HL-60/S4 treated with phorbol 12-myristate 13-acetate at 8.2 ng/mL for 4 days and 3 days (cell line): ENCODE results near the gene ARHGAP23.

ENCODE experiments used
- in situ Hi-C: fragments of 300-500 bp; cut with MboI; formaldehyde crosslinking; loops from 2 replicates; pipeline ENCODE4 v1.15.0; 2022; ENCODE audit warnings: low sequenced_read_pairs

The ARHGAP23 gene

DNA sequence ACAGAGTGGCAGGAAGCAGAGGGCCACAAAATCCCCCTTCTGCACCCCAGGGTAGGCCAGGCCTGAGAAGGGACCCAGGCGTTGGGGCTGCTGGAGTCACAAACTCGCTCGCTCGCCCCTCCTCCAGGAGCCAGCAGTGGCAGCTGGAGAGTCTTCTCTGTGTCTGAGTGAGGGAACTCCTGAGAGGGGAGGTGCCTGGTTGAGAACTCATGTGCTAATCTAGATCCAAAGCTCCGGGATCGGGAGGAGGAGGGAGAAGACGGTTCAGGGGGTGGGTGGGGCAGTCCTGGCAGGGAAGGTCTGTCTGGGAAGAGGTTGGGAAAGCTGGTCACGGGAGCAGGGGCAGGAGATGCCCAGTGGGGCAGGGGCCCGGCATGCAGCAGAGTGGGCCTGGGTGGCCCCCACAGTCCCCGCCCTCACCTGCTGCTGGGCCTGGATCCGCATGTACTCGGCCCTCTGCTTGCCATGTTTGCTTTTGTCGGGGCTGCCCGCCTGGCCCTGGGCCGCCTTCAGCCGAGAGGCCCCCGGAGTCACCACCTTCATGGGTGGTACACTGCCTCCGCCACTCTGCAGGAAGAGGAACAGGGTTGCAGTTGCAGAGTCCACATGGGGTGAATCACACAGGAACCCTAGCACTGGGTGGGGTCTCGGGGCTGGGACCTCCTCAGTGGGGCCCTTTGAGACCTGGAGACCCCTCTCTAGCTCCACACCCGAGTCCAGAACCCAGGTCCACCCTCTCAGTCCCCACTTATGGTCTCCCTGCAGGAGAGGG lies 115.3 kb downstream of the ARHGAP23 start:
- in situ Hi-C loops, result no loop called here

DNA sequence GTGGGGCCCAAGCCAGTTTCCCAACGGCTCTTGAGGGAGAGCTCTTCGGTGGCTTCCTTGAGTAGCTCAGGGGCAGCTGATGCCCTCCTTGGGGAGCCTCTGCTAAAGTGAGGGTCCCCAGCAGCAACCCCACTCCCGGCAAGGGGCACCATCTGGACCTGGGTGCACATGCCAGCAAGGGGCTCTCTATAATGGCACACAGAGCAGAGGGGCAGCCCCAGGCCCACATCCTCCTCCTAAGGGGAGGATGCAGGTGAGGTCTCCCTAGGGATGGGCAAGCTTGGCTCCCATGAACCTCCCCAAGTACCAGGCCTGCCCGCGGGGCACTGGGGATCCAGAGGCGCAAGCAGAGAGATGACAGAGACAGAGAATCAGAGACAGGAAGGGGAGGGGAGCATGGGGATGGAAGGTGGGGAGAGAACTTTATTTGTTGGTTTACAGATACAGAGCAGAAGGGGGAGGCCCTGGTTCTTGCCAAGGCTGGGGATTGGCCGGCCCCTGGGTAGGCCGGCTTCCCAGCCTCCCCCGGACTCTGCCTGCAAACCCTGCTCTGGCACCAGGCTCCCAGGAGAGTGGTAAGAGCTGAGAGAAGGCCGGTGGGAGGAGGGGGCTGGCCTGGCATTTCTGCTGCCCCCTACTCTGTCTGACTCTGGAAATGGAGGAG lies 116.0 kb downstream of the ARHGAP23 start:
- in situ Hi-C loops, result no loop called here

DNA sequence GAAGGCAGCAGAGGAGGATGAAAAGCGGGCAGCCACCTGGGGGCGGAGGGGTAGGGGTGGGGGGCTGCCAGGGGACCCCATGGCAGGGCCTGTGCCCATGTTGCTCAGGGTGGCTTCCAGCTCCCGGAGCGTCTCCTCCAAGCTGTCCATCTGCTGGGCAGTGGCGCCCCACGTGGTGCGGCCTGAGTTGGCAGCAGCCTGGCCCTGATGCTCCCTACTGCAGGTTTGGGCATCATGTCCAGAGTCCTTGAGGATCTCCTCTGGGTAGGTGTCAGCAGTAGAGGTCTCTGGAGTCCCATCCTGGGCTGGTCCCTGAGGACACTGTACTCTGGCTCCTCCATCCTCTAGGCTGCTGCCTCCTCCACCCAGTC lies 116.6 kb downstream of the ARHGAP23 start:
- in situ Hi-C loops, result no loop called here

DNA sequence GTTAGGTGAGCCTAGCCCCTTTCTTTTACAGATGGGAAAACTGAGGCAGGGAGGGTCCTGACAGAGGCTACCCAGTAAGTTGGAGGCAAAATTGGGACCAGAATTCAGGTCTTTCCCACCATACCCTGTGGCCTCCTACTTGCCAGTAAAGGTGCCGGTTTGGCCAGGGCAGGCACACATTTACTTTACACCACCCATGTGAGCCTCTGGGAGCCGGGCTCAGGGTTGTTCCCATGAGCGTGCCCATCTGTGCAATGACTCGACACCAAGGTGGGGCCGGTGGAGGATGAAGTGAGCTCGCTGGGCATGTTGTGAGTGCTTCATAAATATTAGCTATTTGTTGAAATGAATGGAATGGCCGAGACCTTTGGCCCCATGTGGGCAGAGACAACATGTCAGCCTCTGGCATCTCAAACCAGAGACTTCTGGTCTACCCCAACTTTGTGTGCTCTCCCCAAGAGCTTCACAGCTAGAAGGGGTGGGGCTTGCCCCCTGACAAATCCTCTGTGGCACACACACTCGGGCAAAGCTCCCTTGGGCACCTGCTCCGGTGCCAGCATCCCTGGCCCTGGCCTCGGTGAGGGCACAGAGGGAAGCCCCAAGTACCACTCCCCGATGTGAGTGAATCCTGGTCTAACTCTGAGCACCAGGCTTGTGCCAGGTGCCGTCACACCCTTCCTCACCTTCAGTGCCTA lies 117.4 kb downstream of the ARHGAP23 start:
- in situ Hi-C loops, result no loop called here

DNA sequence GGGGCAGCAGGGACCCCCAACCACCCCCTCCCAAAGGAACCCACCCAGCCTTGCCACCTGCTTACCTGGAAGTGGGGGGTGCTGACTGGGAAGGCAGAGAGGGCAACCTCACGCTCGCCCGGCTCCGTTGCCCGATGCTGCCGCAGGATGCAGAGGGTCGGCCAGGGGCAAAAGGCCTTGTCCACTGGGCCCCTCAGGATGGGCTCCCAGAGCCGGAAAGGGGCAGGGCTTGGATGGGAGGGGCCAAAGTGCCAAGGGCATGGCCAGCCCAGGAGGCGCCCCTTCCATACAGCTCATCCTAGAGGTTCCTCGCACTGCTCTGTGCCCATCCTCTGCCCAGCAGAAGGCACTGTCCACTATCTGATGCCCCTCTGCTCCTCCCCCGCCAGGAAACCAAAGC lies 118.1 kb downstream of the ARHGAP23 start:
- in situ Hi-C loops, result no loop called here

DNA sequence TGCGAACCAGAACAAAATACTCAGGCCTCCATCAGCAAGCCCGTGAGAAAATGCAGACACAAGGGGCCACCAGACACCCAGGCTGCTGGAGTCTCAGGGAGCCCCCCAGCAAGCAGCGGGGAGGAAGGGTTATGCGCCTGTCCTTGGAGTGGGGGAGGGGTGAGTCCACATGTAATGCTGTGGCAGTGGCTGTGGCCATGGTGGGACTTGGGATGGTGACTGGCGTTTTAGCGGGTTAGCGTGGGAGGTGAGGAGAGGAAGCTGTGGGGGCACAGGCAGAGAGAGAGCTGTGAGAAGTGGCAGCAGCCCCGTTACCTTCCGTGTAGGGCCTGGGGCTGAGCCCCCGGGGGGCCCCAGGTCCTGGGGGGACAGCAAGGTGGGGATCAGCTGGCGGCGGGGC lies 119.2 kb downstream of the ARHGAP23 start:
- in situ Hi-C loops, result no loop called here

DNA sequence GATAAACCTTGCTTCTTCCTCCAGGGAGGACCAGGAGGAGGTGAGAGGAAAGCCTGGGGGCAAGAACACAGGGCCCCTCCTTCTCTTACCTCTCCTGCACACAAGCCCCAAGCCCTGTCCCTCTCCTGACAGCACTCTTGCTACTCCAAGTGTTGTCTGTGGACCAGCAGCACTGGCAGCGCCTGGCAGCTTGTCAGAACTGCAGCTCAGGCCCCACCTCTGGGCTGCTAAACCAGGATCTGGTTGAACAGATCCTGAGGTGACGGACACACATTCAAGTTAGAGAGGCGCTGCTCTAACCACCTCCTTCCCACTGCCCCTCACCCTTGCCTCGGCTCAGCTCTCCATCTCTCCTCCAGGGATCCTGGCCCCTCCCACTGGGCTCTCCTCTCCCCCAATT lies 121.0 kb downstream of the ARHGAP23 start:
- in situ Hi-C loops, result no loop called here

DNA sequence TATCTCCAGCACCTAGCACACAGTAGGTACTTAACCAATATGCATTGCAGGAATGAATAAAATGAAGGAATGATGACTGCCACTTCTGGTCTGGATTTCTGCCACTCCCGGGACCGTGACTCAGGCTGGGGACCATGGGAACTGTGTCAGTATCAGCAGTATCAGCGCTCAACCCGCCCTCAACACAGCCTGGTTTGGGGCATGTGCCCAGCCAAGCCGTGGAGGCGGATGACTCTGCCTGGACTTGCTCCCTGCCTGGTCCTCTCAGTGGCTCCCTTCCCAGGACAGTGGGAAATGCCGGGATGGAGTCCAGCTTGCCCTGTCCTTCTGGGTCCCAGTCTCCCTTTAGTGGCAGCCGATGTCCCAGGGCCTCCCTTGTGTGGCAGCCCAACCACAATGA lies 122.4 kb downstream of the ARHGAP23 start:
- in situ Hi-C loops, result no loop called here

DNA sequence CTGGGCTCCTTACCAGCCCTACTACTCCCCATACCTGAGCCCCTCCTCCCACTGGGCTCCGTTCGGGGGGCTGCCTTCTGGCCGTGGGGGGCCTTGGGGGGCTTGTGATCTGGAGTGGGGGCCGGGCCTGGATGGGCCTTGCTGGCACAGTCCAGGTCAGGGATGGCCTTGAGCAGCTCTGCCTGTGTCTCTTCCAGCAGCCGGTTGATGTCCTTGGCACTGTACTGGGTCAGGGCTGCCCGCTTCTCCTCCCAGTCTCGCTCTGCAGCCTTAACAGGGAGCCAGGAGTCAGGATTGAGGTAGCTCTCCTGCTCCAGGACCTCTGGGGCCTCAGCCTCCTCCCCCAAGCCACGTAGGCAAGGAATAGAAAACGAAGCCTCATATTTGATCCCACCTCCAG lies 122.9 kb downstream of the ARHGAP23 start:
- in situ Hi-C loops, result no loop called here

DNA sequence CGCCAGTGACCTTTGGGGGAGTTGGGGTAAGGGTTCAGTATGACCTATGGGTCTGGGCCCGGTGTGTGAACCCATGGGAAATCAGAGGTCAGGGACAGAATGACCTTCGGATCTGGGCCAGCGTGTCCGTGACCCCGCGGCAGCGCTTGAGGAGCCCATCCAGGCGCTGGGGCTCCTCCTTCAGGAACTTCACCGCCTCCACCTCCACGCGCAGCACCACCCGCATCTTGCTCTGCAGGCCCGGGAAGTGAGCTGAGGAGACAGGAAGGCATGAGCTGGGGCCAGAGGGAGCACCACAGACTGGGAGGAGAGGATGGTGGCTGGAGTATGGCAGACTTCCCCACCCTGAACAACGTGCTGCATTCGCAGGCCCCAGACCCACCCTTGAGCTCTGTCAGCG lies 124.1 kb downstream of the ARHGAP23 start:
- in situ Hi-C loops, result no loop called here

DNA sequence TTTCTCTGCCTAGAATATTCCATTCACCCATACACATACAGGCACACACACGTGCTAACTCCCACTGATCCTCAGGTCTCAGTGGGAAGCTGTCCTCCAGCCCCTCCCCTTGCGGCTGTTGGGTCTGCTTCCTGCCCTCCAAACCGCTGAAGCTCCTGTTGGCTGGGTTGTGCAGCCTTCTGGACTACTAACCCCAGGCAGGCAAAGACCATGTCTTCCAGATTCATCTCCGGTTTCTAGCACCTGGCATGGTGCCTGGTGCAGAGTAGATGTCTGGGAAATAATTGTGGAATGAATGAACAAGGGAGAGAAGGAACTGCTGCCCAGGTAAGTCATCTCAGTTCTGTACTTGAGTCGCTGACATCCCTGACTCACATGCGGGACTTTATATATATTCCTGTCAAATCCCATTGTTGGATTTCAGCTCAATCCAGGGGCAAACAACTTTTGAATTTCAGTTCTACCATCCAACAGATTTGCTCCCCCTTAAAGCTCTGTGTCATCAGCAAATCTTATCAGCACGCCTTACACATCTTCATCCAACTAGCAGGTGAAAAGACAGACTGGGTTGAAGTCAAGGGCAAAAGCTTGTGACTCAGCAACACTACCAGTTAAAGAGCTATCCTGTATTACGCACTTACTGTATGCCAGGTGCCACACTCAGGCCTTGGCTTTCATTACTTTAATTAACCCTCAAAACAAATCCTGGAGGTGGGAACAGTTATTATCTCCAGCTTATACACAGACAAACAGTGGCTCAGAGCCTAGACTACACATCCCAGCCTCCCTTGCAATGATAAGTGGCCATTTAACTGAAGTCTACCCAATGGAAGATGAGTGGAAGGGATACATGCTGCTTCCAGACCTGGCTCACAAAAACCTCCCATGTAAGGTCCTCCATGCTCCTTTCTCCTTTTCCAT lies 126.4 kb downstream of the ARHGAP23 start:
- in situ Hi-C loops, result no loop called here

DNA sequence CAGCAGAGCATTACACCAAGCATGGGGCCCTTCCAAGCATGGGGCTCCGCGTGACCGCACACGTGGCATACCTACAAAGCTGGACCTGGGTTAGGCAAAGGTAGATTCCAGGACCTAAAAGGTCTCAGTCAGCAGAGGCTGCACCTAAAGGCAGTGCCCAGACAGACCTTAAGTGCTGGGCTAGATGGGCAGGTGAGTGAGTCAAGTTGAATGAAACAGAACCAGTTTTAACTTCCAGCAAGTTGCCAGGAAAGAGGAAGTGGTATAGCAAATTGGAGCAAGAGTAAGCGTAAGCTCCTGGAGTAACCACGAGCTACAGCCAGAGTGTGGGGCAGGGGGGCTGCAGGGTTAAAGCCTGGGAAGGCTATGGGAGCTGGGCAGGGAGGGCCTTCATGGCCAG lies 128.0 kb downstream of the ARHGAP23 start:
- in situ Hi-C loops, result no loop called here

DNA sequence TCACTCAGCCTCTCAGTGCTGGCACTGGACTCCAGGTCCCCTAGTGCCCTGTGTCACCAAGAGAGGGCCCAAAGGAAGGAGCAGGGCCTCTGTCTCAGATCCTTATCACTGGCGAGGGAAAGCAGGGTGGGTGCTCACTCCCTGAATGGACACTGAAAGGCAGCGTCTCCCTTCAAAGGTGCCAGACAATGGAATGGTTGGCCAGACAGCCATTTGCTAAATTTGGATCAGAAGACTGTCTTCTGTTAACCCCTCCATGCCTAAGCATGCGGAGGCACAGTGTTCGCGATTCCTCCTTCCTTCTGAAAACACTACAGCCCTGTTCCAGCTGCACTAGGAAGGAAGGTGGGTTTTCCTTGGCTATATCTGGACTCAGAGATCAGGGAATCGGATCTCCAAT lies 129.1 kb downstream of the ARHGAP23 start:
- in situ Hi-C loops, result no loop called here

DNA sequence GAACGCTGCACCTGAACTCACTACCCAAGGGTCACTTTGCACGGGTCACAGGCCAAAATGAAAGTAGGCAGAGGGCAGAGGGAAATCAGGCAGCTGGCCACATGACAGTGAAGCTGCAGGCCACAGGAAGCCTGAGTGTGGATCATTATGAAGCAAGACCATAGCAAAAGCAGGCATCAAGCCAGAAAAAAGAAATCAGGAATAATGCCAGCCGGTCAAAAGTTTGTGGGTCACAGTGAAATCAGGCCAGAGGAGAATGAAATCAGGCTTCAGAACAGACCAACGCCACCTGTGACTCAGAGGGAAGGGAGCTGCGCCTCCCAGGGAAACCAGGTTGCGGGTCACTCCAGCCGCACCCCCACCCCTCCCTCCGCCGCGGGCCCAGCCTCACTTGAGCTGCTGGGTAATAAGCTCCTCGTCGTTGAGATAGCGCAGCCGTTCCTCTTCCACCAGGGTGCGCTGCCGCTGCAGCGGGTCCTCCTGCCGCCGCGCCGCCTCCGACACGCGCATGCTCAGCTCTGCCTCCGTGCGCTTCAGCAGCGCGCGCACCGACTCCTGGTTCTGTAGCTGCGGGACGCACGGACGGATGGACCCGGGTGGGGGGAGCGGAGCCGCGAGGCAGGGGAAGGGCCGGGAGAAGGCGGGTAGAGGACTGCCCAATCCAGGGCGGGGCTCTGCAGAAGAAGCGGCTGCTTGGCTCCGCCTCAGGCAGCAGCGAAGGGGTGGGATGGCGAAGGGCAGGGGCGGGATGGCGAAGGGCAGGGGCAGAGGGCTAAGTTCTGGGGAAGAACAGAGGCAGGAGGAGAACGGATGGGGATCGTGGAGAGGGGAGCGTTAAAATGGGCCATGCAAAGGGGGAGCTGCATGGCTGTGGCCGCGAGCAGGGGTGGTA lies 129.8 kb downstream of the ARHGAP23 start:
- in situ Hi-C loops, result no loop called here

DNA sequence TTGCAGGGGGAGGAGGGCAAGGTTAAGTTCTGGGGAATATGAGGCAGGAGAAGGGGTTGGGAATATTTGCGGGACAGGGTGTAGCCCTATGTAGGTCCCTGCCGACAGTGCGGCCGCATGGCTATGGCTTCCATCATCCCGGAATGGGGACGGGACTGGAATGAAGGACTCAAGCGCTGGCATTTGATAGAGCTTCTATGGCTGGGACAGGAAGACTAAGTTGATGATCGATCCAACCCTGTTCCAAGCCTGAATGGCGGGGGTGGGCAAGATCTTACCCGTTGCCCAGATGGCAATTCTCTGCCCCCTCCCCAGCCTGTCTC lies 130.4 kb downstream of the ARHGAP23 start:
- in situ Hi-C loops, result no loop called here

DNA sequence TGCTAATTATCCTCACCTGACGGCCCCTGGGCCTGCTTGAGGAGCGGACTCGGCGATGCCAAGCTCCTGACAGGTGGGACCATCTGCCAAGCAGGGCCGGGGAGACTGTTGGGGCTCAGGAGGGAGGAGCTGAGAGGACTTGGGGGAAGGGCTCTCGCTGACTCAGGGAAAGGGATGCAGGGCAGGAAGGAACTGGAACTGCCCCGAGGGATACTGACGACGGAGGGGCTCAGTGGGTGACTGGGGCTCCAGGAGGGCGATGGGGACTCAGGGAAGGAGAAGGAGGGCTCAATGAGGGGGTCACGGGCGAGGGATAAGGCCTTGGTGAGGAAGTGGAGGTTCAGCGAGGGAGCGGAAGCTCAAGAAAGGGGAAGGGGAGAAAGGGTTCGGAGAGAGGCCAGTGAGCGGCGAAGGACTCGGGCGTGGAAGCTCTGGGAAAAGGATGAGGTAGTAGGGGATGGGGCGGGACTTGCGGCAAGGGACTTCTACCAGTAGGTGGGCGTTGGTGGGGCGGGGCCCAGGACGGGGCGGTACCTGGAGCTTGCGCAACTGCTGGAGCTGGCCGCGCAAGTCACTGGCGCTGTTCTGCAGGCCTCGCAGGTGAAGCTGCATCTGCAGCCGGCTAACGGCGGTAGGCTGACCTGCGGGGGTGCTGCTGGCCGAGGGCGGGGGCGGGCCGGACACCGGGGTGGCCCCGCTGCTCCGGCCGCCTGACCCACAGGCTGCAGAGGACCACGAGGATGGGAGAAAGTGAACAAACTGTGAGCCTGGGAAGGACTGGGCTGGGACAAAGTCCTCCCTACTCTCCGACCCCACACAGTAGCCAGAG lies 131.0 kb downstream of the ARHGAP23 start:
- in situ Hi-C loops, result no loop called here

DNA sequence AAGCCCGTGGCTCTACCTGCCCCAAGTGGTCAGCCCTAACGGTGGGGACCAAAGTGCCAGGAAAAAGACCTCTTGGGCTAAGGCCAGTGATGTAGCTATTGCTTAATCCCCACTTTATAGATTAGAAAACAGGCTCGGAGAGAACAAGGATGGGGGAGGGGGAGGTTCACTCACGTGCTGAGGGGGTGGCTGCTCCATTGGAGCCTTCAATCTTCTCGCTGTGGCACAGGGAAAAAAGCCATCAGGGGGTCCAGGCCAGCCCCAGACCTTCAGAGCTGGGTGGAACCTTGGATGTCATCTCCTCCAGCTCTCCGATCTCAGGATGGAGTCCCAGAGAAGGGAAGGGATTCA lies 131.6 kb downstream of the ARHGAP23 start:
- in situ Hi-C loops, result no loop called here

DNA sequence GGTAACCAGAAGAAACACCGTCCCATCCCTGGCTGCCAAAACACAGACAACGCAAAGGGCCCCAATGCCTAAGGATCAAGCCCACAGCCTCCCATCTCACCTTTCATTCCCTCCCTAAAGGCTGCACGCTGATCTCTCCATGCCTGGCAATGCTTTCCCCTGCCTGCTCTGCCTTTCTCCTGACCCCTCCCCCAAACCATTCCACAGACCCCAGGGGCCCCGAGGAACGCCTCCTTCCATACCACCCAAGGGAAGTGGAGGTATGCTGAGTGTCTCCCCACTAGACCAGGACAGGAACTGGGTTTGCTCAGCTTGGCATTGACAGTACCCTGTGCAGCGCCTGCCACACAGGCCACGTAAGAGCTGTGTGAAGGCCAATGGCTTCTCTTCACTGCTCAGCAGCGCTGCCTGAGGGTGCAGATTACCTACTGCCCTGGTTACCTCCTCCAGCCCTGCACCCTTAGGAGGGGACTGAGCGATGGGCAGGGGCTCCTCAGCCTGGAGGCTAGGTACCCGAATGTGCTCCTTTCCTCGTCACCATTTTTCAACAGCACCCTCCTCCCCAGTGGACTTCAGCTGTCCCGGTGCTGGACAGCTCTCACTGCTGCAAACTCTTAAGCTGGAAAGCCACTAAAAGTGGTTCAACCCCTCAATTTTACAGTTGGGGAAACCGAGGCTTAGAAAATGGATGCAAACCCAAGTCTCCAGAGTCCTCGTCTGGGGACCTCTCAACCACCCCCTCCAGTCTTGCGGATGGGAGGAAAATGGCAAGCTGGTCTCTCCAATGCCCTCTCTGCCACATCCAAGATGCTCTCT lies 132.4 kb downstream of the ARHGAP23 start:
- in situ Hi-C loops, result no loop called here
